Measurements from ENCODE around the gene SPAST.

GRCh38 chr2:32119161-32119560 lies 55.8 kb downstream of the SPAST start:
- TF ChIP-seq, protein P1, sequence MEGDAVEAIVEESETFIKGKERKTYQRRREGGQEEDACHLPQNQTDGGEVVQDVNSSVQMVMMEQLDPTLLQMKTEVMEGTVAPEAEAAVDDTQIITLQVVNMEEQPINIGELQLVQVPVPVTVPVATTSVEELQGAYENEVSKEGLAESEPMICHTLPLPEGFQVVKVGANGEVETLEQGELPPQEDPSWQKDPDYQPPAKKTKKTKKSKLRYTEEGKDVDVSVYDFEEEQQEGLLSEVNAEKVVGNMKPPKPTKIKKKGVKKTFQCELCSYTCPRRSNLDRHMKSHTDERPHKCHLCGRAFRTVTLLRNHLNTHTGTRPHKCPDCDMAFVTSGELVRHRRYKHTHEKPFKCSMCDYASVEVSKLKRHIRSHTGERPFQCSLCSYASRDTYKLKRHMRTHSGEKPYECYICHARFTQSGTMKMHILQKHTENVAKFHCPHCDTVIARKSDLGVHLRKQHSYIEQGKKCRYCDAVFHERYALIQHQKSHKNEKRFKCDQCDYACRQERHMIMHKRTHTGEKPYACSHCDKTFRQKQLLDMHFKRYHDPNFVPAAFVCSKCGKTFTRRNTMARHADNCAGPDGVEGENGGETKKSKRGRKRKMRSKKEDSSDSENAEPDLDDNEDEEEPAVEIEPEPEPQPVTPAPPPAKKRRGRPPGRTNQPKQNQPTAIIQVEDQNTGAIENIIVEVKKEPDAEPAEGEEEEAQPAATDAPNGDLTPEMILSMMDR (IDR thresholded peaks at IDR 0.05 in 8 of 11, conservative IDR thresholded peaks at IDR 0.05 in 3 of 11) = no peak
- TF ChIP-seq POLR2A (IDR thresholded peaks at IDR 0.05) = no peak
